Endodermal cell (in vitro differentiated cells): ENCODE results near the gene TGFB2. TPM values are rescaled to one million over a fixed set of nuclear protein-coding genes. Genes with fewer than 3 reads are reported as not detected.

ENCODE experiments used
- DNase-seq: peaks from one replicate; pipeline ENCODE4 v3.0.0-alpha.2; 2017
- H3K27ac ChIP-seq: 2 replicates; pipeline ENCODE4 v1.5.1; 2013; ENCODE audit warnings: mild to moderate bottlenecking, low read depth, low read length, moderate library complexity
- H3K27me3 ChIP-seq: 2 replicates; pipeline ENCODE4 v1.6.1; 2013; ENCODE audit warnings: mild to moderate bottlenecking, low read length, moderate library complexity; ENCODE audit not compliant: insufficient read depth, control insufficient read depth, poor library complexity, severe bottlenecking
- H3K36me3 ChIP-seq: 2 replicates; pipeline ENCODE4 v1.7.0; 2013; ENCODE audit warnings: mild to moderate bottlenecking, low read length, moderate library complexity; ENCODE audit not compliant: control insufficient read depth, insufficient read depth
- H3K4me1 ChIP-seq: one replicate; pipeline ENCODE4 v1.7.0; 2013; ENCODE audit warnings: low read length; ENCODE audit not compliant: control insufficient read depth, insufficient read depth
- H3K4me3 ChIP-seq: 2 replicates; pipeline ENCODE4 v1.5.1; 2013; ENCODE audit warnings: mild to moderate bottlenecking, low read length, moderate library complexity
- H3K9ac ChIP-seq: 2 replicates; pipeline ENCODE4 v1.6.1; 2013; ENCODE audit warnings: mild to moderate bottlenecking, low read length, moderate library complexity; ENCODE audit not compliant: poor library complexity, severe bottlenecking; ENCODE audit errors: extremely low read depth
- H3K9me3 ChIP-seq: 2 replicates; pipeline ENCODE4 v1.6.1; 2013; ENCODE audit warnings: mild to moderate bottlenecking, low read length, moderate library complexity; ENCODE audit not compliant: control insufficient read depth
- H3K27ac Mint-ChIP-seq: 2 replicates; pipeline ENCODE4 v1.8.0; 2020; ENCODE audit warnings: mixed read lengths
- H3K27me3 Mint-ChIP-seq: 2 replicates; pipeline ENCODE4 v1.8.0; 2021; ENCODE audit warnings: mild to moderate bottlenecking, mixed read lengths; ENCODE audit not compliant: insufficient read depth
- H3K36me3 Mint-ChIP-seq: 2 replicates; pipeline ENCODE4 v1.8.0; 2020; ENCODE audit warnings: low read depth, mixed read lengths
- H3K4me1 Mint-ChIP-seq: 2 replicates; pipeline ENCODE4 v1.8.0; 2020; ENCODE audit warnings: mixed read lengths
- H3K4me3 Mint-ChIP-seq: 2 replicates; pipeline ENCODE4 v1.8.0; 2020; ENCODE audit warnings: mild to moderate bottlenecking, moderate library complexity, mixed read lengths
- H3K9me3 Mint-ChIP-seq: 2 replicates; pipeline ENCODE4 v1.8.0; 2020; ENCODE audit warnings: mild to moderate bottlenecking, mixed read lengths
- WGBS, 2 experiments: methylation state at CpG; one replicate each; pipeline versions ENCODE4 v1.1.5 to v1.1.7; 2013; ENCODE audit warnings: missing lambda C conversion rate in 2 of 2, mixed read lengths in 1 of 2; ENCODE audit not compliant: insufficient coverage in 1 of 2, insufficient read length in 1 of 2; 5-methylcytosine and 5-hydroxymethylcytosine counted together
- total RNA-seq, 2 donors: library from RNA; stranded (reverse); fragmentation: NEBNext Ultra II Directional in 1 of 2; extraction: Animal tissue kit (Norgen Biotek cat#: 25700) in 1 of 2; gene quantifications; 2 replicates in 1 of 2; 3 replicates in 1 of 2; pipeline ENCODE4 v1.2.1, GENCODE V29; 2021
- TF ChIP-seq, protein P1 (sequence below): fragments of 200-600 bp; sonication (generic); conservative IDR thresholded peaks from 2 replicates; pipeline ENCODE4 v1.5.0; 2021; ENCODE audit warnings: antibody characterized with exemption, mild to moderate bottlenecking

TGFB2 gene
- total RNA-seq, 2 donors from 2014 or later = 0.11 to 1.2 TPM

DNA sequence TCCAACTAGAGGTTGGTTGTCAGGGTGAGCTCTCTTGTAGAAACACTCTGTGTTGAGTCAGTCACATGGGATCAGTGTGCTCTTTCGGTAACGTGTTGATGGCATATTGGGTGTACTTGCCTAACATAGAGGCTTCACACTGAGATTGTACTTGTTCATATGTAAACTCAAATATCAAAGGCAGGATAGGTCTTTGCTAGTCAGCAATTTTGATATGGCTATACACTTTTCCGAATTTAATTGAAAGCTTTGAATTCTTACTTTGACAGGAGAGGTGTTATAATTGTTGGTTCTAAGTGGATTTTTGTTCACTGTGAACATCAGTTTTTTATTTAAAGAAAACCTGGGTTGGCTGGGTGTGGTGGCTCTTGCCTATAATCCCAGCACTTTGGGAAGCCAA is 16.4 kb upstream of the TGFB2 start:
- Mint-ChIP-seq H3K36me3 (peaks cover 41% of the 10 kb centered on the region), H3K27ac (no peak overlapping the region), H3K4me3 (no peak overlapping the region), H3K4me1 (no peaks in the 10 kb centered on the region), H3K9me3 (no peaks in the 10 kb centered on the region), H3K27me3 (no peaks in the 10 kb centered on the region)
- Histone ChIP-seq H3K27ac (no peak overlapping the region), H3K9me3 (no peaks in the 10 kb centered on the region), H3K27me3 (no peaks in the 10 kb centered on the region), H3K36me3 (peaks cover 36% of the 10 kb centered on the region), H3K4me3 (no peak overlapping the region), H3K9ac (no peak overlapping the region), H3K4me1 (no peaks in the 10 kb centered on the region)
- WGBS, 2 experiments = 91% methylated on average over 3 of the region's 3 CpGs; no CpG with 5 or more reads in 1 of the 2 experiments
- no peak for DNase-seq
- TF ChIP-seq, protein P1, sequence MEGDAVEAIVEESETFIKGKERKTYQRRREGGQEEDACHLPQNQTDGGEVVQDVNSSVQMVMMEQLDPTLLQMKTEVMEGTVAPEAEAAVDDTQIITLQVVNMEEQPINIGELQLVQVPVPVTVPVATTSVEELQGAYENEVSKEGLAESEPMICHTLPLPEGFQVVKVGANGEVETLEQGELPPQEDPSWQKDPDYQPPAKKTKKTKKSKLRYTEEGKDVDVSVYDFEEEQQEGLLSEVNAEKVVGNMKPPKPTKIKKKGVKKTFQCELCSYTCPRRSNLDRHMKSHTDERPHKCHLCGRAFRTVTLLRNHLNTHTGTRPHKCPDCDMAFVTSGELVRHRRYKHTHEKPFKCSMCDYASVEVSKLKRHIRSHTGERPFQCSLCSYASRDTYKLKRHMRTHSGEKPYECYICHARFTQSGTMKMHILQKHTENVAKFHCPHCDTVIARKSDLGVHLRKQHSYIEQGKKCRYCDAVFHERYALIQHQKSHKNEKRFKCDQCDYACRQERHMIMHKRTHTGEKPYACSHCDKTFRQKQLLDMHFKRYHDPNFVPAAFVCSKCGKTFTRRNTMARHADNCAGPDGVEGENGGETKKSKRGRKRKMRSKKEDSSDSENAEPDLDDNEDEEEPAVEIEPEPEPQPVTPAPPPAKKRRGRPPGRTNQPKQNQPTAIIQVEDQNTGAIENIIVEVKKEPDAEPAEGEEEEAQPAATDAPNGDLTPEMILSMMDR = no peak

GRCh38 chr1:218330043-218330623 is 15.0 kb upstream of the TGFB2 start:
- H3K27ac ChIP-seq = no peak overlapping the region
- Mint-ChIP-seq H3K4me1 (no peaks in the 10 kb centered on the region), H3K27ac (no peak overlapping the region), H3K27me3 (no peaks in the 10 kb centered on the region), H3K9me3 (no peaks in the 10 kb centered on the region), H3K4me3 (no peak overlapping the region), H3K36me3 (peaks cover 30% of the 10 kb centered on the region)
- no peaks in the 10 kb centered on the region for H3K27me3 ChIP-seq
- no peak for DNase-seq
- H3K9ac ChIP-seq = no peak overlapping the region
- no peaks in the 10 kb centered on the region for H3K9me3 ChIP-seq
- peaks cover 40% of the 10 kb centered on the region for H3K36me3 ChIP-seq
- TF ChIP-seq, protein P1 = peak; percentile 89
- H3K4me1 ChIP-seq = no peaks in the 10 kb centered on the region
- no peak overlapping the region for H3K4me3 ChIP-seq
- WGBS, 2 experiments = 50 to 58% methylated on average over 1 to 4 of the region's 4 CpGs

GRCh38 chr1:218332416-218332815 is 12.7 kb upstream of the TGFB2 start:
- H3K4me1 Mint-ChIP-seq = peaks cover 6% of the 10 kb centered on the region
- H3K4me3 ChIP-seq = no peak overlapping the region
- no peak overlapping the region for H3K27ac Mint-ChIP-seq
- H3K9ac ChIP-seq = no peak overlapping the region
- H3K36me3 Mint-ChIP-seq = peaks cover 26% of the 10 kb centered on the region
- no peaks in the 10 kb centered on the region for H3K9me3 ChIP-seq
- no peaks in the 10 kb centered on the region for H3K4me1 ChIP-seq
- H3K27ac ChIP-seq = no peak overlapping the region
- no peak for DNase-seq
- TF ChIP-seq, protein P1 = no peak
- no peaks in the 10 kb centered on the region for H3K27me3 Mint-ChIP-seq
- H3K4me3 Mint-ChIP-seq = no peak overlapping the region
- H3K9me3 Mint-ChIP-seq = no peaks in the 10 kb centered on the region
- H3K27me3 ChIP-seq = no peaks in the 10 kb centered on the region
- H3K36me3 ChIP-seq = peaks cover 34% of the 10 kb centered on the region
